ENCODE data around the gene PPBP. TPM values are rescaled to one million over a fixed set of nuclear protein-coding genes. Genes with fewer than 3 reads are reported as not detected.
"Not testable (repeated sequence)": the region's sequence is repeated elsewhere in the genome, so short reads cannot be mapped to it uniquely, and the experiment has no call there.

Gene PPBP
- total RNA-seq, 1 donor from 2014 or later, result not detected

DNA sequence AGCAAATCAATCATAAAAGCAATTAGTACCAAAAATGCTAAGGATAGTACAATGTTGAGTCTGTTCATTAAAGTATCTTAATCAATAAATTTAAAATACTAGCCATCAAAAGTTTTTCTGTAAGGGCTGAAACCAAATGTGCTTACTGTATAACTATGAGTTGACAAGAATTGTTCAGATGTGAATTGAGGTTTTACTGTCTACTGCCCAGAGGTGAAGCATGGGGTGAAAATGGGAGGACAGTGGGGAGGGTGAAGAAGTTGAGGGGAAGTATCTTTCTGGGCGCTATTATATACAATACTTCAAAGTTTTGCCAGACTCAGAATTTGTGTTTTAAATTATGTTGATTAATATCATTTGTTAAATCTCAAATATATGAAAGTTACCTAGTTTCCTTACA, 4.1 kb upstream of the PPBP start:
- no peak for DNase-seq (ENCODE audit: low spot score)

DNA sequence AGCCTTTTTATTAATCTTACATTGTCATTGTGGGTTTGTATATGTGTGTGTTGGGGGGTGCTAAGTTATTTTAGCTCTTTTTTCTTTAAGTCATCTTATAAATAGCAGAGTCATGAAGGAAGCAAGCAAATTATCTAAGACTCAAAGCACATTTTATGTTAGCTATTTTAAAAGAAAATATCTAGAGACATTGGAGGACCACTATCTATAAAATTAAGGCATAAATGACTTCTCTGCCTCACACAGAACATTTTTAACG, 3.7 kb upstream of the PPBP start:
- DNase-seq (ENCODE audit: low spot score), result no peak

GRCh38 chr4:73990988-73991741, 3.2 kb upstream of the PPBP start:
- no peak for DNase-seq (ENCODE audit: low spot score)

DNA sequence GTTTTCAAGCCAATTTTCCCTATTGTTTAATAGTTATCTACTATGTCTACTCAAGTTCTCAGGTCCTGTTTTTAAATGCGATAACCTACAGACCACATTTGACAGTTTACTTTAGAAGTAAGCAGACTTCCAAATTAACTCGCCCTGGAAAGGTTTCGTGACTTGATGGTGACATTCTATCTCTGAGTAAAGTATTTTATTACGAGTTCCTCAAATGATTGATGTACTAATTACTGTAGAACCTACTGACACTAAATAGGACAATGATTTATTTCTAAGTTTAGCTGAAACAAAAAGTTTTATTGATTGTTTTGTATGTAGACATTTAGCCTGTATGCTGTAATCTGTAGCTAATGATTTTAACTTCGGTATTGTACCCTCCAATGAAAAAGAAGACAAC, 1.9 kb upstream of the PPBP start:
- no peak for DNase-seq (ENCODE audit: low spot score)

- no peak for DNase-seq (ENCODE audit: low spot score)
These were observed 1.0 kb upstream of the PPBP start for GRCh38 chr4:73989031-73989430.

GRCh38 chr4:73985528-73985852, 2.5 kb downstream of the PPBP start:
- DNase-seq (ENCODE audit: low spot score), result no peak

DNA sequence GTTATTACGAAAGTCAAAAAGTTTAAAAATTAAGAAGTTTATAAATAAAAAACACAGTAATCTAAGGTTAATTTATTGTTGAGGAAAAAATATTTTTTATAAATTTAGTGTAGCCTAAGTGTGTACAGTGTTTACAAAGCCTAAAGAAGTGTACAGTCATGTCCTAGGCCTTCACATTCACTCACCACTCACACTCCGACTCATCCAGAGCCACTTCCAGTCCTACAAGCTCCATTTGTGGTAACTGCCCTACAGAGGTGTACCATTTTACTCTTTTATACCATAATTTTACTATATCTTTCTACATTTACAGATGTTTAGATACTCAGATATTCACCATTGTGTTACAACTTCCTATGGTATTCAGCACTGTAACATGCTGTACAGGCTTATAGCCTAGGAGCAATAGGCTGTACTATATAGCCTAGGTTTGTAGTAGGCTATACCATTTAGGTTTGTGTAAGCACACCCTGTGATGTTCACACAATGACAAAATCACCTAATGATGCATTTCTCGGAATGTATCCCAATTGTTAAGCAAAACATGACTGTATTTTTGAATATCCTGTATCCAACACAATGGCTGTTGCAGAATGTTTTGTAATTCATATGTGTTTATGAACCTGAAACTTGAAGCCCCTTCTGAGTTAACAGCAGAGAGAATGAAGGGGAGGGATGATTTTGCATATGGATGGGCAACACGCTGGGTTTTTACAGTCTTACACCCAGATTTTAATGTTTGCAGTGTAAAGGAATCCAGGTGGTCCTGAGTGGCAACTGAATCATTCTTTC, 3.1 kb downstream of the PPBP start:
- DNase-seq (ENCODE audit: low spot score), result no peak

GRCh38 chr4:73981175-73981574, 6.8 kb downstream of the PPBP start:
- not testable (repeated sequence) for DNase-seq (ENCODE audit: low spot score)

- DNase-seq (ENCODE audit: low spot score), result no peak
These were observed 8.5 kb downstream of the PPBP start for GRCh38 chr4:73979407-73979957.

GRCh38 chr4:73978886-73979285, 9.1 kb downstream of the PPBP start:
- DNase-seq (ENCODE audit: low spot score), result no peak

DNA sequence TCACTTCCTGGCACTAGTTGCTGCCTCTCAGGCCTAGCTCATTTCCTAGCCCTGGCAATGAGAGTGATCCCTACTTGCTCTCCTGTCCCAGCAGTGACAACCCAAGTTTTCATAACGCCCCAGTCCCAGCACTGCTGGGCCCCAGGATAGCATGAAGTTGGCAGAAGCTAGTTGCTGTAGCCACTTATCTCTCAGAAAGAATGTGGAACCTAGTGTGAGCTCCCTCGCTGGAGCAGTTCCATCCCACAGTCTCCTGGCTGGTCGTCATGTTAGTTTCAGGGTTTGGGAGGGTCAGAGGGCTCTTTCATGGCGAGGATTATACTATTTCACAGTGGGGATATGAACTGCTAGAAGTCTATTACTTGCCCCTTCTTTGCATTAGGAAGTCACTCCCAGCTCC, 11.3 kb downstream of the PPBP start:
- DNase-seq (ENCODE audit: low spot score), result no peak

DNA sequence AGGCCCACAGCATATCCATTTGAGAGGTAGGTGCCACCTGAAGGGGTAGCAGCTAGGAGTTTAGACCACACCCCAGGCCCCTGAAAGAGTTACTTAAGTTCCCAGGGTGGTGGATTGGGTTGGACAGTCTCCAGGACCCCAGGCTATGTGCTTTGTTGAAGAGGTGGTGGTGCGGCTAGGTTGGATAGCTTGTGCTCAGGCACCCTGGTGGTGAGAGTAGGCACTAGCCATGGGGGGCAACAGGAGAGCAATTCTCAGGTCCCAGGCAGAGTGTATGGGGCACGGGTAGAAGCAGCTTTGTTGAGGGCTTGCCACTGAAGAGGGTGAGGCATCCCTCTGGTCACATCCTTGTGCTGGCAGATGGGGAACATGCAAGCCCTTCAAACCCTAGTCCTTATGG, 11.8 kb downstream of the PPBP start:
- no peak for DNase-seq (ENCODE audit: low spot score)

GRCh38 chr4:73974352-73974751, 13.6 kb downstream of the PPBP start:
- no peak for DNase-seq (ENCODE audit: low spot score)

DNA sequence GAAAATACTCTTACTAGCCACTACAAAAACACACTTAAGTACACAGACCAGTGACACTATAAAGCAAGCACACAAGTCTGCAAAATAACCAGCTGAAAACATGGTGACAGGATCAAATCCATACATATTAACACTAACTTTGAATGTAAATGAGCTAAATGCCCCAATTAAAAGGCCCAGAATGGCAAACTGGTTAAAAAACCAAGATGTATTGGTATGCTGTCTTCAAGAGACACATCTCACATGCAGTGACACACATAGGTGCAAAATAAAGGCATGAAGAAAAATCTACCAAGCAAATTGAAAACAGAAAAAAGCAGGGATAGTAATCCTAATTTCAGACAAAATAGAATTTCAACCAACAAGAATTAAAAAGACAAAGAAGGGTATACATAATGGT, 17.0 kb downstream of the PPBP start:
- no peak for DNase-seq (ENCODE audit: low spot score)

DNA sequence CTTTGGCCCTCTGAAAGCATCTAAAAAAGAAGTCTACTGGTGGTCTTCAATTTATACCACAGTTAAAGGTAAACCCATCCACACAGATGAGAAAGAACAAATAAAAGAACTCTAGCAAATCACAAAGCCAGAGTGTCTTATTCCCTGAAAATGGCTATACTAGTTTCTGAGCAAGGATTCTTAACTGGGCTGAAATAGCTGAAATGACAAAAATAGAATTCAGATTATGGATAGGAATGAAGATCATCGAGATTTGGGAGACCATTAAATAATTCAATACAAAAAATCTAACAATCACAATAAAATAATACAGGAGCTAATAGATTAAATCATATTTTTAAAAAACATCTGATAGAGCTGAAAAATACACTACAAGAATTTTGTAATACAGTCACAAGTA, 18.0 kb downstream of the PPBP start:
- DNase-seq (ENCODE audit: low spot score), result no peak

DNA sequence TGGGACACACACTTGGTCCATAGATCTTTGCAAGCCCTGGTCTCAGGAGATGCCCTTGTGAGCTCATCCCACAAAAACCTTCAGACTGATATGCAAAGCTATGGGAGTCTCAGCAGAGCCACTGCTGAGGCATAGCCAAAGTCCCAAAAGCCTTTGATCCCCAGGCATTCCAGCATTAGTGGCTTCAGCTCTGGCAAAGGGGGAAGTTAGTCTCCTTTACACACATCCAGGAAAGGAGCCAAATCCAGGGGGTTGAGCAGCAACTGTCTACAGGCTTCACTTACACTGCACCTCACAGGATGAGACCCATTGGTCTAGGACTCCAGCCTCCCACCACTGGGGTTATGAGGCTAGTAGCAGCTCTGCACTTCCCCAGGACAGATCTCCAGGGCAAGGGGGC, 20.1 kb downstream of the PPBP start:
- no peak for DNase-seq (ENCODE audit: low spot score)

DNA sequence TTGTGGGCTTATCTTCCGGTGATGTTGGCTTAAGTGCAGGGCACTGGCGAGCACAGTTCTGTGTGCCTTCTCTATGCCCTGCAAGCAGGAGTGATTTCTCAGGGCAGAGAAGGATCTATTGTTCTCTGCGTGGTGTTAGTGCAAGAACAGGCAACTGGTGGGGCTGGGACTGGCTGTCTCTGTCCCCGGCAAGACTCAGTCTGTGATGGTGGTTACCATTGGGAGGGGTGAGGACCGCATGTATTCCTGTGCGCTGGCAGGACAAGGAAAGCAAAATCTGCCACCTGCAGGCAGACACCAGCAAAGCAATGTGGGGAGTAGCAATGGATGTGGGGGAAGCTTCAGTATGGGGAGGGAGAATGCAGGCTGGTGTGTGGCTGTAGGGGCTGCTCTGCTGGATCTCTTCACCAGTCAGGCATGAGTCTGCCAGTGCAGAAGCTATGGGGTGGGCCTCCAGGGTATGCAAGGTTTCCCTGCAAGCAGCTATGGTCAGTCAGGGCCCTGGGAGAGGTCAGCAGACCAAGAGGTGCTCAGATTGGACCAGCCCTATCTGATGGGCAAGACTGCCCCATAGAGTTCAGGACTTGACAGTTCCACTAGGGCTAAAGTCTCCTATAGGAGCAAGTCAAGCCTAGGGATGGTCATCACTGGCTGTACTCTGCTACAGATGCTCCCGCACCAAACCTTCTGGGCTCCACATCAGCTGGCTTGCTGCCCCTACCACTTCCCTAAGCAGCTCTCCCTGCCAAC, 23.0 kb downstream of the PPBP start:
- DNase-seq (ENCODE audit: low spot score), result no peak

- DNase-seq (ENCODE audit: low spot score), result no peak
These were observed 25.3 kb downstream of the PPBP start for GRCh38 chr4:73962724-73963123.

DNA sequence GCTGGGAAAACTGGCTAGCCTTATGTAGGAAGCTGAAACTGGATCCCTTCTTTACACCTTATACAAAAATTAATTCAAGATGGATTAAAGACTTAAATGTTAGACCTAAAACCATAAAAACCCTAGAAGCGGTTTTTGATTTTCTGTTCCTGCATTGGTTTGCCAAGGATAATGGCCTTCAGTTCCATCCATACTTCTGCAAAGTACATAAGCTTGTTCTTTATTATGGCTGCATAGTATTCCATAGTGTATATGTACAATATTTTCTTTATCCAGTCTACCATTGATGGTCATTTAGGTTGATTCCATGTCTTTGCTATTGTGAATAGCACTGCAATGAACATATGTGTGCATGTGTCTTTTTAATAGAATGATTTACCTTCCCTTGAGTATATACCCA, 28.9 kb downstream of the PPBP start:
- not testable (repeated sequence) for DNase-seq (ENCODE audit: low spot score)

DNA sequence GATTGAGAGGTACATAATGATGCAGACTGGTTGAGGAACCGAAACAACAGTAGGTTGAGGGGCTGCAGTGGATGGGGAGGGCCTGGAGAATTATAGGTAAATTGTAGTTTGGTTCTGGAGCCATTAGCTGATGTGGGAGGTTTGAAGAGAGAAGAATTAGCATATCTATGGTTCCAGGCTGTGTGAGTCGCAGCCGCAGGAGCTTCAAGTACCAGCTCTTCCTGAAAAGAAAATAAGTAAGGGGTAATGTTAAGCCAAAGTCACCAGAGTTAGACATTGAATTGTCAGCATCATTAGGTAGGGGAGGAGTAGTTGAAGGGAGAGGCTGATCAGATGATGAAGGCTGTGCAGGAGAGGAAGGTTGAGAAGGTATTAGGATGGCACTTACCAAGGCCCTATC, 35.6 kb downstream of the PPBP start:
- DNase-seq (ENCODE audit: low spot score), result no peak

GRCh38 chr4:73950376-73950920, 37.5 kb downstream of the PPBP start:
- DNase-seq (ENCODE audit: low spot score), result not testable (repeated sequence)

GRCh38 chr4:73948990-73949706, 38.8 kb downstream of the PPBP start:
- DNase-seq (ENCODE audit: low spot score), result no peak
